HEK293 (cell line): ENCODE measurements around the gene ONECUT1.
A peak's percentile ranks its signal among the peaks of the same experiment; 100 is the strongest.

Experiments
- CTCF ChIA-PET: fragments of 350-600 bp; formaldehyde crosslinking; extraction: SDS; loops from one replicate; lab custom pipeline; 2021; ENCODE audit warnings: antibody characterized with exemption; lab: Yijun Ruan, JAX
- POLR2A ChIA-PET: fragments of 300-600 bp; formaldehyde crosslinking; extraction: SDS; loops from one replicate; lab custom pipeline; 2020; ENCODE audit warnings: antibody characterized with exemption, inconsistent platforms; lab: Yijun Ruan, JAX
- H3K27ac ChIP-seq: fragments of 200-500 bp; sonication (Bioruptor generic); 2 replicates; pipeline ENCODE4 v1.5.1; 2014; ENCODE audit warnings: low read depth, low read length, control low read depth, inconsistent platforms; ENCODE audit errors: extremely low read depth
- H3K36me3 ChIP-seq, 2 experiments: fragments of 200-500 bp in 1 of 2; sonication (Bioruptor generic) in 1 of 2; 1 replicate in 1 of 2; 2 replicates in 1 of 2; pipeline ENCODE4 v1.5.1; 2014 to 2017; ENCODE audit warnings: inconsistent platforms in 2 of 2, low read length in 2 of 2; ENCODE audit not compliant: control insufficient read depth in 2 of 2, insufficient read depth in 1 of 2
- H3K4me1 ChIP-seq: fragments of 200-500 bp; sonication (Bioruptor generic); 2 replicates; pipeline ENCODE4 v1.5.1; 2014; ENCODE audit warnings: mild to moderate bottlenecking, low read length, inconsistent platforms; ENCODE audit not compliant: control insufficient read depth, insufficient read depth
- H3K4me3 ChIP-seq: 2 replicates; pipeline ENCODE4 v1.5.1; 2011; ENCODE audit warnings: low read depth, mild to moderate bottlenecking, control low read depth, low read length, moderate library complexity
- H3K9me3 ChIP-seq: fragments of 200-500 bp; sonication (Bioruptor generic); 2 replicates; pipeline ENCODE4 v1.5.1; 2014; ENCODE audit warnings: low read depth, low read length, inconsistent platforms; ENCODE audit not compliant: control insufficient read depth, insufficient read depth
- FEZF1 ChIP-seq: fragments of 450-650 bp; formaldehyde crosslinking; IDR thresholded peaks from 2 replicates; pipeline ENCODE4 v1.5.1; 2016; ENCODE audit warnings: missing biosample characterization, missing genetic modification characterization
- GFI1B ChIP-seq: fragments of 450-650 bp; formaldehyde crosslinking; IDR thresholded peaks from 2 replicates; pipeline ENCODE4 v1.5.1; 2016; ENCODE audit warnings: missing biosample characterization, missing genetic modification characterization
- HOXA7 ChIP-seq: sonication (generic); formaldehyde crosslinking; IDR thresholded peaks from 2 replicates; pipeline ENCODE4 v1.8.1; 2022; ENCODE audit warnings: missing genetic modification reagents, borderline replicate concordance
- INSM2 ChIP-seq: fragments of 450-650 bp; formaldehyde crosslinking; IDR thresholded peaks from 2 replicates; pipeline ENCODE4 v1.5.1; 2016; ENCODE audit warnings: missing biosample characterization, missing genetic modification characterization
- KLF1 ChIP-seq: fragments of 450-650 bp; formaldehyde crosslinking; IDR thresholded peaks from 2 replicates; pipeline ENCODE4 v1.5.1; 2016; ENCODE audit warnings: missing biosample characterization, missing genetic modification characterization
- MZF1 ChIP-seq: fragments of 450-650 bp; formaldehyde crosslinking; IDR thresholded peaks from 2 replicates; pipeline ENCODE4 v1.5.1; 2017; ENCODE audit warnings: missing biosample characterization, missing genetic modification characterization, borderline replicate concordance
- SCRT2 ChIP-seq: fragments of 450-650 bp; formaldehyde crosslinking; IDR thresholded peaks from 2 replicates; pipeline ENCODE4 v1.5.1; 2016; ENCODE audit warnings: missing biosample characterization, missing genetic modification characterization
- ZFP69B ChIP-seq: fragments of 450-650 bp; formaldehyde crosslinking; IDR thresholded peaks from 2 replicates; pipeline ENCODE4 v1.5.1; 2016; ENCODE audit warnings: missing biosample characterization, missing genetic modification characterization
- ZIC2 ChIP-seq: fragments of 450-650 bp; formaldehyde crosslinking; IDR thresholded peaks from 2 replicates; pipeline ENCODE4 v1.5.1; 2016; ENCODE audit warnings: missing biosample characterization, missing genetic modification characterization
- ZNF121 ChIP-seq: fragments of 450-650 bp; formaldehyde crosslinking; IDR thresholded peaks from 2 replicates; pipeline ENCODE4 v1.5.1; 2016; ENCODE audit warnings: missing biosample characterization, missing genetic modification characterization
- ZNF24 ChIP-seq: fragments of 450-650 bp; formaldehyde crosslinking; IDR thresholded peaks from 2 replicates; pipeline ENCODE4 v1.5.1; 2016; ENCODE audit warnings: missing biosample characterization, missing genetic modification characterization
- ZNF354C ChIP-seq: fragments of 450-650 bp; formaldehyde crosslinking; IDR thresholded peaks from 2 replicates; pipeline ENCODE4 v1.5.1; 2016; ENCODE audit warnings: missing biosample characterization, missing genetic modification characterization, low read depth, borderline replicate concordance
- ZNF37A ChIP-seq: fragments of 450-650 bp; IDR thresholded peaks from 2 replicates; pipeline ENCODE4 v1.5.1; 2018; ENCODE audit warnings: missing biosample characterization, missing genetic modification characterization
- ZNF473 ChIP-seq: fragments of 450-650 bp; formaldehyde crosslinking; IDR thresholded peaks from 2 replicates; pipeline ENCODE4 v1.5.1; 2017; ENCODE audit warnings: missing biosample characterization, missing genetic modification characterization
- ZNF501 ChIP-seq: fragments of 450-650 bp; formaldehyde crosslinking; IDR thresholded peaks from 2 replicates; pipeline ENCODE4 v1.5.1; 2016; ENCODE audit warnings: missing biosample characterization, missing genetic modification characterization
- ZNF629 ChIP-seq: fragments of 450-650 bp; formaldehyde crosslinking; IDR thresholded peaks from 2 replicates; pipeline ENCODE4 v1.5.1; 2017; ENCODE audit warnings: missing biosample characterization, missing genetic modification characterization
- ZNF664 ChIP-seq: fragments of 450-650 bp; formaldehyde crosslinking; IDR thresholded peaks from 2 replicates; pipeline ENCODE4 v1.5.1; 2016; ENCODE audit warnings: missing biosample characterization, missing genetic modification characterization
- ZNF76 ChIP-seq: fragments of 450-650 bp; formaldehyde crosslinking; IDR thresholded peaks from 2 replicates; pipeline ENCODE4; 2016; ENCODE audit warnings: low read depth, missing biosample characterization, missing genetic modification characterization, borderline replicate concordance

Gene ONECUT1

GRCh38 chr15:52734329-52734728, 55.8 kb downstream of the ONECUT1 start:
- Histone ChIP-seq H3K9me3 (no peaks in the 10 kb centered on the region), H3K27ac (no peak overlapping the region), H3K4me3 (no peak overlapping the region), H3K4me1 (no peaks in the 10 kb centered on the region), H3K36me3 (no peaks in the 10 kb centered on the region)
- CTCF ChIA-PET = interaction anchor here (0.6 to 3.3 kb wide), 8 partner anchors 59 to 886 kb away, joined by 3 to 20 read pairs (median 6); partner anchors contain the start of gene MYO5A
- TF ChIP-seq ZNF37A (tag by site-specific recombination) = no peak
- no peak for TF ChIP-seq ZNF76
- POLR2A ChIA-PET = no interaction called here

GRCh38 chr15:52733696-52734255, 56.4 kb downstream of the ONECUT1 start:
- no peaks in the 10 kb centered on the region for H3K9me3 ChIP-seq
- H3K4me3 ChIP-seq = no peak overlapping the region
- ChIA-PET POLR2A (interaction anchor here (0.6 kb wide), 1 partner anchor 793 kb away, joined by 5 read pairs; no protein-coding TSS in a partner anchor), CTCF (interaction anchor here (0.7 to 3.3 kb wide), 6 partner anchors 55 to 886 kb away, joined by 3 to 20 read pairs (median 11); partner anchors contain the start of genes ATOSA and MYO5A)
- no peaks in the 10 kb centered on the region for H3K4me1 ChIP-seq
- TF ChIP-seq ZIC2 (tag by site-specific recombination) (peak; percentile 46), ZNF629 (tag by site-specific recombination) (no peak)
- H3K27ac ChIP-seq = no peak overlapping the region
- no peaks in the 10 kb centered on the region for H3K36me3 ChIP-seq

DNA sequence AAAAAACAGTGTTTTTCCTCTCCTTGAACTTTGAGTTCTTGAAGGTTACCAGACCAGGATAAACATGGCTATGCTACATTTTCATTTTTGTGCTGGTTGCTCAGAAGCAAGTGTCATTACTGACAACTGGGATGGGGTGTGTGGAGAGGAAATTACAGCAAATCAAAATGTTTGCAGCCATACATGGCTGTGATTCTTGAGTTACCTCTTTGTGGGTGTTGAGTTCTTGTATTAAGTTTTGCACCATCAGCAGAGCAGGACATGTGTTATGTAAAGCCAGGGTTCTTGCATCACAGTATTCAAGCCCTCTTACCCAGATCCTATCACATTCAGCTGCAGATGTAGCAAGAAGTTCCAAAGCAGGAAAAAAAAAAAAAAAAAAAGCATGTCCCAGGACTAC, 57.0 kb downstream of the ONECUT1 start:
- POLR2A ChIA-PET = interaction anchor here (0.6 kb wide), 1 partner anchor 793 kb away, joined by 5 read pairs; no protein-coding TSS in a partner anchor
- no peaks in the 10 kb centered on the region for H3K9me3 ChIP-seq

DNA sequence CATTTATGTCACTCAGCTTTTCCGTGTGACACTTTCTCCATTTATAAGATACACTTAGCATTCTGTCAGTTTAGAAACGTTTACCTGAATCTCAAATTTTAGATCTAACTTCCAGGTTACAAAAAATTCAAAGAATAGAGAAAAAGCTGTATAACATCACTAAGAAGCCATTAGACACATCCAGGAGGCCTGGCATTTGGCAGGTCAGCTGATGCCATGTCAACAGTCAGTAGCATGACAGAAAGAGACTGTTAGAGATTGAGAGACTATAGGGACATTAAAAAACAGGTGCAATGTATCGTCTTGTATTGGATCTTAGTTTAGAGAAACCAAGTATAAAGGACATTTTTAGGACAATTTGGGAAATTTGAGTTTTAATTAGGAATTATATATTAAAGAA, 57.6 kb downstream of the ONECUT1 start:
- no peaks in the 10 kb centered on the region for H3K9me3 ChIP-seq
- no peak overlapping the region for H3K4me3 ChIP-seq
- no peaks in the 10 kb centered on the region for H3K36me3 ChIP-seq
- ChIA-PET CTCF (interaction anchor here (3.3 kb wide), 1 partner anchor 401 kb away, joined by 20 read pairs; no protein-coding TSS in a partner anchor), POLR2A (no interaction called here)
- H3K4me1 ChIP-seq = 0 out of 2 replicates have a peak, but pooled peaks cover 2% of the 10 kb centered on the region
- no peak overlapping the region for H3K27ac ChIP-seq
- no peak for TF ChIP-seq GFI1B (tag by site-specific recombination)
- TF ChIP-seq FEZF1 (tag by site-specific recombination) = no peak
- TF ChIP-seq ZNF473 (tag by site-specific recombination) = no peak
- no peak for TF ChIP-seq ZNF664 (tag by site-specific recombination)
- no peak for TF ChIP-seq KLF1

More for the DNA sequence above, 57.0 kb downstream of the ONECUT1 start:
- H3K27ac ChIP-seq = no peak overlapping the region
- no peaks in the 10 kb centered on the region for H3K36me3 ChIP-seq
- CTCF ChIA-PET = interaction anchor here (1.3 to 3.3 kb wide), 3 partner anchors 54 to 476 kb away, joined by 3 to 20 read pairs (median 13); partner anchors contain the start of gene ATOSA
- H3K4me3 ChIP-seq = no peak overlapping the region
- no peaks in the 10 kb centered on the region for H3K4me1 ChIP-seq
- TF ChIP-seq SCRT2 (tag by site-specific recombination) (no peak), MZF1 (tag by site-specific recombination) (no peak), ZNF501 (tag by site-specific recombination) (no peak), ZNF76 (no peak), ZNF24 (tag by site-specific recombination) (no peak), HOXA7 (CRISPR knock-in tag) (no peak), INSM2 (tag by site-specific recombination) (no peak), ZFP69B (tag by site-specific recombination) (no peak), ZNF354C (no peak), ZNF121 (no peak)
